Measurements from ENCODE around the gene TRIM36.

TRIM36 gene

DNA sequence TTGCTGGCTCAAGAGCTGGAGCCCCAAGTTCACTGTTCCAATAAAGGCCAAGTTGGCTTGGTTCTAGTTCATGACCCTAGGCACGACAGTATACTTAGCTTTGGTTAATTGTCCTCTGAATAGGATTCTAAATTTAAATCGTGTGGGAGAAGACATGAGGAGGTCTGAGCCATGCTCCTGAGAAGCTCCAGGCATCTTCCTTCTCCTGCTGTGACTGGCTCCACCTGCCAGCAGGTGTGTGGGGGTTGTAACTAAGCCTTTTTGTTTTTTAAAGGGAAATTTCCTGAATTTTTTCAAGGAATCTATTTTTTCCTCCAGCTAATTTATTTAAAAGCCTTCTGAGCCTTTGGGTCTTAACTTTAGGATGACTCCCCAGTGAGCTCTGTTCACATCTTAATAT, 20.2 kb upstream of the TRIM36 start:
- H2AFZ ChIP-seq (ENCODE audit: low read length, unreplicated experiment), result no peak overlapping the region
- no peak overlapping the region for H3K4me3 ChIP-seq (ENCODE audit: low read depth, low read length)
- H3K4me1 ChIP-seq (ENCODE audit: control insufficient read depth, insufficient read depth, low read length, unreplicated experiment), result no peaks in the 10 kb centered on the region
- H3K79me2 ChIP-seq (ENCODE audit: control insufficient read depth, insufficient read depth, low read length, unreplicated experiment), result no peaks in the 10 kb centered on the region
- H3K27ac ChIP-seq (ENCODE audit: low read depth, low read length), result no peak overlapping the region
- H3K36me3 ChIP-seq (ENCODE audit: insufficient read depth, low read length), result no peaks in the 10 kb centered on the region
- H3K27me3 ChIP-seq (ENCODE audit: insufficient read depth, low read length), result no peaks in the 10 kb centered on the region

DNA sequence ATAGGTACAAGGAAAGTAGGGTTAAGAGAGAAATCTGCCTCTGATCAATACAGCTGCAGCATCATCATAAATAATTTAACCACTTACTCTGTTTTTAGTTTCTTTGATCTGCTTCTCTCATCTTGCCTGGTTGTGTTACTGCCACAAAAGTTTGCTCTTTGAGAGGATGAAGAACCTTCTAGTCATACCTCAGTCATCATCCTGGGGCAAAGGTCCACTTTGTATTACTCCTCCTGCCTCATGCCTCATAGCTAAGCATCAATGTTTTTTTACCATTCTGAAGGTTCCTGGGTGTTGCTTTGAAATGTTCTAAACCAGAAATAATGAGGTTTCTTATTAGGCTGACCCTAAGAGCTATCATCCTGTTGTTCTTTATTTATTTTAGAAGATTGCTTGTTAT, 17.1 kb upstream of the TRIM36 start:
- Histone ChIP-seq H3K4me3 (ENCODE audit: low read depth, low read length) (no peak overlapping the region), H3K4me1 (ENCODE audit: control insufficient read depth, insufficient read depth, low read length, unreplicated experiment) (no peaks in the 10 kb centered on the region), H3K79me2 (ENCODE audit: control insufficient read depth, insufficient read depth, low read length, unreplicated experiment) (no peaks in the 10 kb centered on the region), H3K36me3 (ENCODE audit: insufficient read depth, low read length) (no peaks in the 10 kb centered on the region), H3K27ac (ENCODE audit: low read depth, low read length) (no peak overlapping the region), H2AFZ (ENCODE audit: low read length, unreplicated experiment) (no peak overlapping the region), H3K27me3 (ENCODE audit: insufficient read depth, low read length) (peaks cover 16% of the 10 kb centered on the region)

DNA sequence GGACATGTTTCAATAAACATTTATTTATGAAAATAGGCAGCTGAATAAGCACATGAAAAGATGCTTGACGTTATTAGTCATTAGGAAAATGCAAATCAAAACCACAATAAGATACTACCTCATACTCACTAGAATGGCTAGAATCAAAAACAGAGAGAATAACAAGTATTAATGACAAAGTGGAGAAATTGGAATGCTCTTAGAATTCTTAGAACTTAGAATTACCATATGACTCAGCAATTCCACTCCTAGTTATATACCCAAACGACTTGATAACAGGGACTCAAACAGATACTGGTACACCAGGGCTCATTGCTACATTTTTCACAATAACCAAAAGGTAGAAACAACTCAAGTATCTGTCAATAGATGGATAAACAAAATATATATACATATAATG, 15.1 kb upstream of the TRIM36 start:
- no peak overlapping the region for H2AFZ ChIP-seq (ENCODE audit: low read length, unreplicated experiment)
- no peaks in the 10 kb centered on the region for H3K4me1 ChIP-seq (ENCODE audit: control insufficient read depth, insufficient read depth, low read length, unreplicated experiment)
- no peaks in the 10 kb centered on the region for H3K79me2 ChIP-seq (ENCODE audit: control insufficient read depth, insufficient read depth, low read length, unreplicated experiment)

DNA sequence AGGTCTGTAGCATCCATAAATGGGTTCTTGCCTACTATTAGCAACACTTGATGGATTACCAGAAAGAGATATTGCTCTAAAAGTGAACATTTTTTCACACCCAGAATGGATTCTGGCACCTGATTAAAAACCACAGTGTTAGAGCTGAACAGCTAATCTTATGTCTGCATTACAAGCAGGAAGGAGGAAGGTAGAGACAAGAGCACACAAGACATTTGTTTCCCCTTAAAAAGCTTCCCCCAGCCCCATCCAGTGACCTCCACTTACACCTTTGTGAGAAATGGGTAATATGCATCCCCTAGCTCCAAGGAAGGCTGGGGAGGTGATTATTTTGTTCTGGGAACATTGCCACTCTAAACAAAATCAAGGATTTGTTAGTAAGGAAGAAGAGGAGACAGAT, 12.0 kb upstream of the TRIM36 start:
- no peak overlapping the region for H3K4me3 ChIP-seq (ENCODE audit: low read depth, low read length)
- H3K27ac ChIP-seq (ENCODE audit: low read depth, low read length), result no peak overlapping the region
- no peak overlapping the region for H2AFZ ChIP-seq (ENCODE audit: low read length, unreplicated experiment)
- no peaks in the 10 kb centered on the region for H3K4me1 ChIP-seq (ENCODE audit: control insufficient read depth, insufficient read depth, low read length, unreplicated experiment)
- no peaks in the 10 kb centered on the region for H3K36me3 ChIP-seq (ENCODE audit: insufficient read depth, low read length)
- no peaks in the 10 kb centered on the region for H3K79me2 ChIP-seq (ENCODE audit: control insufficient read depth, insufficient read depth, low read length, unreplicated experiment)
- peaks cover 66% of the 10 kb centered on the region for H3K27me3 ChIP-seq (ENCODE audit: insufficient read depth, low read length)

More for the DNA sequence above, 15.1 kb upstream of the TRIM36 start:
- Histone ChIP-seq H3K27me3 (ENCODE audit: insufficient read depth, low read length) (peaks cover 37% of the 10 kb centered on the region), H3K4me3 (ENCODE audit: low read depth, low read length) (no peak overlapping the region), H3K27ac (ENCODE audit: low read depth, low read length) (no peak overlapping the region), H3K36me3 (ENCODE audit: insufficient read depth, low read length) (no peaks in the 10 kb centered on the region)

DNA sequence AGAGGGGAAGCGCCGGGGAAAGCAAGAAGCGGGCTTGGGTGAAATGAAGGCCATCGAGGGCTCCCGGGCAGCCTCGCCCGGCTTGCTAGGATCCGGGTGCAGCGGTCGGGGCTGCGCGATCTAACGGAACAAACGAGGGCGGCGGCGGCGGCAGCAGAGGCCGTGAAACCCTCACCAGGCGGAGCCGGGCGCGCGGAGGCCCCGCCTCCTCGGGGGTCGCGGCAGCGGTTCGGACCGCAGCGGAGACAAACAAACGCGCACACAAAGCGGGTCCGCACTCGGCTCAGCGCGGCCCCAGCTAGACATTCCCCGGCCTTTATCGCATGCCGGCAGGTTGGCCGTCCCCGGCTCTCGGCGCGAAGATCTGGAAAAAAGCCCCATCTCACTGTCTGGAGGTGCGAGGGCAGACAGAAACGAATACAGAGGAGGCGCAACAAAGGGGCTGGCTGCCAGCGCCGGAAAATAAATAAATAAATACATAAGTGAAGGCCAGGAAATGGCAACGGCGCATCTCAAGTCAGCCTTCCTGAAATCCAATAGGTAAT, 10.5 kb upstream of the TRIM36 start:
- Histone ChIP-seq H3K36me3 (ENCODE audit: insufficient read depth, low read length) (no peaks in the 10 kb centered on the region), H3K27me3 (ENCODE audit: insufficient read depth, low read length) (peaks cover 68% of the 10 kb centered on the region), H3K27ac (ENCODE audit: low read depth, low read length) (no peak overlapping the region), H2AFZ (ENCODE audit: low read length, unreplicated experiment) (peak overlapping the region; percentile 96), H3K4me3 (ENCODE audit: low read depth, low read length) (peak overlapping the region; percentile 79), H3K79me2 (ENCODE audit: control insufficient read depth, insufficient read depth, low read length, unreplicated experiment) (no peaks in the 10 kb centered on the region), H3K4me1 (ENCODE audit: control insufficient read depth, insufficient read depth, low read length, unreplicated experiment) (no peaks in the 10 kb centered on the region)

DNA sequence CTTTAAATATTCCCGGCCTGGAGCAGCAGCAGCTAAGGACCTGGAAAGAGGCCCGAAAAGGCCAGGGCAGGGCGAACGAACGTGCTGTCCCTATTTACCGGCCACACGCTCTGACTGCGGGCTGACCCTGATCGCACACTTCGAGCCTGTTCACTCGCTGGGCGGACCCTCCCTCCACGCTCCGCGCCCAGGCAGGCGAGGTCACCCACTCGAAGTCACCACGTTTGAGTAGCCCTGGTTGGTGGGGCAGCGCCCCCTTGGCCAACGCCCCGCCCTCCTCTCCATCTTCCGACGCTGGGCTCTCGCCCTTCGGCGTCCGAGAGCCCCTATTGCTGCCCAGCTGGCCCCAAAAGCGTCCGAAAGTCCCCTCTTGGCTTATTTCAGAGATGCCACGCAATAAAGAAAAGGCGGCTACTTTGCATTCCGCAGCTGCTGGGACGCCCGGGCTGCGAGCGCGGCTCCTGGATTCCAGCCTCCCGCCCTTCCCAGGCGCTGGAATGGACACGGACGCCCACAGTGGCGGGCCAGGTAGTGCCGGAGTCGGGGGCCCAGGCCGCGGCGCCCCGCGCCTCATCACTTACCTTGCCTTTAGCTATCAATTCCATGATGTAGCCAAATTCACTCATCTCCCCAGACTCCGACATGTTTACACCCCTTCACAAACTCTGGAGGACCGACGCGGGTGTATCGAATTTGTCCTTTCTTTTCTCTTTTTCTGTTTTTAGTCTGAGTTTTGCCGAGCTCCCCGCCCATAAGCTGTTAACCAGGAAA, 9.9 kb upstream of the TRIM36 start:
- H3K27ac ChIP-seq (ENCODE audit: low read depth, low read length), result no peak overlapping the region
- H3K79me2 ChIP-seq (ENCODE audit: control insufficient read depth, insufficient read depth, low read length, unreplicated experiment), result no peaks in the 10 kb centered on the region
- H3K36me3 ChIP-seq (ENCODE audit: insufficient read depth, low read length), result no peaks in the 10 kb centered on the region
- H3K4me3 ChIP-seq (ENCODE audit: low read depth, low read length), result peak overlapping the region; percentile 79
- H2AFZ ChIP-seq (ENCODE audit: low read length, unreplicated experiment), result peak overlapping the region; percentile 96
- peaks cover 68% of the 10 kb centered on the region for H3K27me3 ChIP-seq (ENCODE audit: insufficient read depth, low read length)
- H3K4me1 ChIP-seq (ENCODE audit: control insufficient read depth, insufficient read depth, low read length, unreplicated experiment), result no peaks in the 10 kb centered on the region

DNA sequence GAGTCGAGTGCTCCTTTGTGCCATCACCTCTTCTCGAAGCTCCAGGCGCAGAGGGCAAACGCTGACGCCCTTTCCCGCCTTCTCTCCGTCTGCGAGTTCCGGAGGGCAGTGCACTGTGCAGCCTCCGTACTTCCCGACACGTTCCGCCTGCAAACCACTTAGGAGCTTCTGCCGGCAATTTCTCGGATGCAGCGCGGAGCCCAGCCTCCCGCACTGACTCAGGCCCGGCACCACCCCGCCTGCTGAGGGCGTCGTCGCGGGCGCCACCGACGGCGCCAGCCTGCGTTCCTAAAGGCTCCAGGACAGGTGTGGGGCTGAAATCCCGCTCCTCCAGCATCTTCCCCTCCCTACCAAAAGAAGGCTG, 9.3 kb upstream of the TRIM36 start:
- peaks cover 73% of the 10 kb centered on the region for H3K27me3 ChIP-seq (ENCODE audit: insufficient read depth, low read length)
- H3K4me3 ChIP-seq (ENCODE audit: low read depth, low read length), result no peak overlapping the region
- H2AFZ ChIP-seq (ENCODE audit: low read length, unreplicated experiment), result no peak overlapping the region
- H3K27ac ChIP-seq (ENCODE audit: low read depth, low read length), result no peak overlapping the region
- no peaks in the 10 kb centered on the region for H3K79me2 ChIP-seq (ENCODE audit: control insufficient read depth, insufficient read depth, low read length, unreplicated experiment)
- H3K4me1 ChIP-seq (ENCODE audit: control insufficient read depth, insufficient read depth, low read length, unreplicated experiment), result no peaks in the 10 kb centered on the region
- H3K36me3 ChIP-seq (ENCODE audit: insufficient read depth, low read length), result no peaks in the 10 kb centered on the region

DNA sequence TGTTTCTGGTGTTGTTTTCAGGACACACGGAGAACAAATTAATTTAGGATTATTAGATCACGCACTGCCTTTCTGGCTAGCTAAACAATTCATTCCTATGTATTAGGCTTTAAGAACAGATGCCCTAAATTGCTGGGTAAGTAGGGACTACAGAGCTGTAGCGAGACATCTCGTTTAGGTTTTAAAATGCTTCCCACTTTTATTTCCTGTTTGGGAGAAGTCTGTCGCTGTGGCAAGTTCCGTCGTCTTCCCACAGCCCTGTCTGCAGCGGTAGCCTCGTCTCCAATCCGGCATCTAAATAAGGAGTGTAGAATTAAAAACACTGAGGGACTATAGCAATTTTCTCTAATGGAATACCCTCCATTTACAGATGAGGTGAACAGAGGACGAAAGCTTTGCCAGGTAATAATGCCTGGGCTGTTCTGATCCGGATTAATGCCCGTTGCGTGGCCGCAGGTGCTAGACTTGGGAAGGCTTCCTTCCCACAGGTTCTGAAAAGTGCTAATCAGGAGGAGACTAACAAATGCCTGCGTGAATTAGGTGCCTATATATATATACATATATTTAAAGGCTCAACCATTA, 1.3 kb upstream of the TRIM36 start:
- H3K79me2 ChIP-seq (ENCODE audit: control insufficient read depth, insufficient read depth, low read length, unreplicated experiment), result no peaks in the 10 kb centered on the region
- H3K4me1 ChIP-seq (ENCODE audit: control insufficient read depth, insufficient read depth, low read length, unreplicated experiment), result no peaks in the 10 kb centered on the region
- H3K27ac ChIP-seq (ENCODE audit: low read depth, low read length), result no peak overlapping the region
- H3K27me3 ChIP-seq (ENCODE audit: insufficient read depth, low read length), result peaks cover 75% of the 10 kb centered on the region
- peak overlapping the region; percentile 97 for H3K4me3 ChIP-seq (ENCODE audit: low read depth, low read length)
- H2AFZ ChIP-seq (ENCODE audit: low read length, unreplicated experiment), result peak overlapping the region; percentile 97
- no peaks in the 10 kb centered on the region for H3K36me3 ChIP-seq (ENCODE audit: insufficient read depth, low read length)

DNA sequence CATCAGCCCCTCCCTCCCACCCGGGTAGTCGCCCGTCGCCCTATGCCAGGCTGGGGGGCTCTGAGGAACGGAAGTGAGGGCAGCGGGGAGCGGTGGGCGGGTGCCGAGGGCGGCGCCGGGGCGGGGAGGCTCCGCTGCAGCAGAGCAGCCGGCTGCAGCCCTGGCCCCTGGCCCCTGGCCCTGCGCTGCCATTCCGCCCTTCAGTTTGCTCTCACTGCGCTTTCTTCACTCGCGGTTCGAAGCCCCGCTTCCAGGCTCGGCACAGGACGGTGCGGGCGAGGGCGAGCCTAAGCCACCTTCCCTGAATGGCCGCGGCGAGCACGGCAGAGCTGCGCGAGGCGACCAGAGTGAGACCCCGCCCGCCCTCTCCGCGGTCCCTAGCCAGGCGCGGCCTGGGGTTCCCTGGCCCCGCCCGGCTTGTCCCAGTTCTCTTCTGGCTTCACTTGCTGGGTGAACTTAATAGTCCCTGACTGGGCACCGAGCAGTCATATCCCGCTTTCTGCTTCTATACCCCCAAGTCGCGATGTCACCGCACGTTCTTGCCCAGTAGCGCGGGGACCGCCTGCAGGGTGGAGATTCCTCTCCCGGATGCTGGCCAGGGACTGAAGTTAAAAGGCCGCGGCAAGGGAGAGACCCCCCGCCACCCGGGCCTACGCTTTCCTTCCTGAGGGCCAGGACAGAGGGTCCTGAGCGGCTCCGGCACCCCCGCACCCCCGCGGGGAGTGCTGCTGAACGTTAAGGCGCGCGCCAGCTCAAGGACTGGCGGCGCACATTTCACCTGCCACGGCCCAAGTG, 623 bp upstream of the TRIM36 start:
- Histone ChIP-seq H3K27ac (ENCODE audit: low read depth, low read length) (no peak overlapping the region), H2AFZ (ENCODE audit: low read length, unreplicated experiment) (peak overlapping the region; percentile 97), H3K4me3 (ENCODE audit: low read depth, low read length) (peak overlapping the region; percentile 97), H3K27me3 (ENCODE audit: insufficient read depth, low read length) (peaks cover 75% of the 10 kb centered on the region), H3K79me2 (ENCODE audit: control insufficient read depth, insufficient read depth, low read length, unreplicated experiment) (no peaks in the 10 kb centered on the region), H3K4me1 (ENCODE audit: control insufficient read depth, insufficient read depth, low read length, unreplicated experiment) (no peaks in the 10 kb centered on the region), H3K36me3 (ENCODE audit: insufficient read depth, low read length) (no peaks in the 10 kb centered on the region)

DNA sequence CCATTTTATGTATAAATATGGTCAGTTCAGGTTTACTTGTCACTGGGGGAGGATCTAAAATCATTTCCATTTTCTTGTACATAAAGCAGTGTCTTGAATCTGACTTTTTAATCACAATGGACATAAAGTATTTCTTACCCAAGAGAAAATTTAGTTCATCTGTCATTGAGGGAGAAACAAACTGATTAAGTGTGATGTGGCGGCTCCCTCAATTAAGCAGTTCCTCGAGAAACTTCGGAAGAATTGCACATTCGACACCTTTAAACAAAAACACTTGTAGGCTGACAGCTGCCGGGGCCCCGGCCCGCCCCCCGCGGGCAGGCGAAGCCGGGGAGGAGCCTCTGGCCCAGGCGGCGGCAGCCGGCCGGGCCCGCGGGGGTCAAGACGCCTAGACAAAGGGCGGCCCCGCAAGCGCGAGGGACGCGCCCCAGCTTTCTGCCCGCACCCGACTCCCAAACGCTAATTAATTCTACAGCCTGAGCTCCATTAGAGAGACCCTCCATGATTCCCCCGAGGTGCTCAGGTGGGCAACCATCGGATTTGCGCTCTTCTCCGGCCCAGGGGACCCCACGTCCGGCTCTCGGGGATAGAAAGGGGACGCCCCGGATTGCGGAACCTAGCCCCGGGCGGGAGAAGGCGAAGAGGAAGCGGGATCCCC, 750 bp downstream of the TRIM36 start:
- Histone ChIP-seq H2AFZ (ENCODE audit: low read length, unreplicated experiment) (peak overlapping the region; percentile 97), H3K4me1 (ENCODE audit: control insufficient read depth, insufficient read depth, low read length, unreplicated experiment) (no peaks in the 10 kb centered on the region), H3K27me3 (ENCODE audit: insufficient read depth, low read length) (peaks cover 79% of the 10 kb centered on the region), H3K79me2 (ENCODE audit: control insufficient read depth, insufficient read depth, low read length, unreplicated experiment) (no peaks in the 10 kb centered on the region), H3K4me3 (ENCODE audit: low read depth, low read length) (peak overlapping the region; percentile 97), H3K36me3 (ENCODE audit: insufficient read depth, low read length) (no peaks in the 10 kb centered on the region), H3K27ac (ENCODE audit: low read depth, low read length) (peak overlapping the region; percentile 8; the same call in 1 of the 2 replicates)
